Measurements from ENCODE around the gene FBN2.

The FBN2 gene

GRCh38 chr5:128257076-128257475 lies 281.0 kb downstream of the FBN2 start:
- TF ChIP-seq CTCF (IDR thresholded peaks at IDR 0.05; ENCODE audit: low read depth, low read length) = no peak
- H3K4me3 ChIP-seq (replicated peaks in 1 of 2; ENCODE audit: low read depth in 2 of 2, low read length in 2 of 2) = no peak overlapping the region
- peak in 1 of 2 donors; percentile 26 for DNase-seq (ENCODE audit: low read depth in 2 of 2)

DNA sequence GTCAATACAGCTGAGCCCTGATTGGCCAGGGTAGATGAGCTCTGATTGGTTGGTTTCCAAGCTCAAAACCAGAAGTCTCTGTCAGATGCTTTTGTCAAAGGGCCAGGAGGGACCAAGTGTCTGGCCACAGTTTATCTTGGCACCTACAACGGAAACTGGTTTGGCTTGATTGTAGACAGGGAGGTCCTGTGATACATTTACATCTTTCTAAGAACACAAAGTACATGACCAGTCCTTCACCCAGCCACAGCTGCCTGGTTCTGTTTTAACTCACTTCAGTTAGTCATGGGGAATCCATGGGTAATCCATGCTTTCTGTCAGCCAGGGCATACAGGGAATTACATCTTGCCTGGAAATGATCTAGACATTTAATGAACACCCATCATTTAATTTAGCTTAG lies 283.3 kb downstream of the FBN2 start:
- no peak for TF ChIP-seq CTCF (IDR thresholded peaks at IDR 0.05; ENCODE audit: low read depth, low read length)
- no peak overlapping the region for H3K4me3 ChIP-seq (replicated peaks in 1 of 2; ENCODE audit: low read depth in 2 of 2, low read length in 2 of 2)
- DNase-seq (ENCODE audit: low read depth in 2 of 2) = peak; percentile 44 to 74

- DNase-seq (ENCODE audit: low read depth in 2 of 2) = no peak
These were observed 284.2 kb downstream of the FBN2 start for GRCh38 chr5:128253880-128254279.

DNA sequence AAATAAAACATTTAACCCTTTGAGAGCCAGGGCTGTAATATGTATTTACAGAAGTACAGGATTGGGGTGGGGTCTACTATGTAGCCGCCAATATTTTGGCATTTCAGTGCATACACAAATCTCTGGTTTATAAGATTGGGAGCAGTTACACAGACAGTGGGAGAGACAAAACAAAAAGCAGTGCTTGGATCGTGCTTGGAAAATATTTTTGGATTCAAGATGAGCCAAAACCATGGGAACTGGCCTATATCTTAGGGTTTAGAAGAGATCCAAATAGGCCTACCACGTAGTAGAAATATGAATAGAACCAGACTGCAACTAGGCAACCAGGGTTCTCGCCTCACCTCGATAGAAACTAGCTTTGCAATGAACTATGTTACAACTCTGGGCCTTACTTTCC lies 284.9 kb downstream of the FBN2 start:
- H3K4me3 ChIP-seq (replicated peaks in 1 of 2; ENCODE audit: low read depth in 2 of 2, low read length in 2 of 2) = no peak overlapping the region
- no peak for DNase-seq (ENCODE audit: low read depth in 2 of 2)
- no peak for TF ChIP-seq CTCF (IDR thresholded peaks at IDR 0.05; ENCODE audit: low read depth, low read length)

More at GRCh38 chr5:128253880-128254279, 284.2 kb downstream of the FBN2 start:
- TF ChIP-seq CTCF (IDR thresholded peaks at IDR 0.05; ENCODE audit: low read depth, low read length) = no peak
- H3K4me3 ChIP-seq (replicated peaks in 1 of 2; ENCODE audit: low read depth in 2 of 2, low read length in 2 of 2) = no peak overlapping the region

- no peak for TF ChIP-seq CTCF (IDR thresholded peaks at IDR 0.05; ENCODE audit: low read depth, low read length)
- DNase-seq (ENCODE audit: low read depth in 2 of 2) = peak; percentile 68 to 81
- no peak overlapping the region for H3K4me3 ChIP-seq (replicated peaks in 1 of 2; ENCODE audit: low read depth in 2 of 2, low read length in 2 of 2)
These were observed 285.3 kb downstream of the FBN2 start for GRCh38 chr5:128252756-128253155.

DNA sequence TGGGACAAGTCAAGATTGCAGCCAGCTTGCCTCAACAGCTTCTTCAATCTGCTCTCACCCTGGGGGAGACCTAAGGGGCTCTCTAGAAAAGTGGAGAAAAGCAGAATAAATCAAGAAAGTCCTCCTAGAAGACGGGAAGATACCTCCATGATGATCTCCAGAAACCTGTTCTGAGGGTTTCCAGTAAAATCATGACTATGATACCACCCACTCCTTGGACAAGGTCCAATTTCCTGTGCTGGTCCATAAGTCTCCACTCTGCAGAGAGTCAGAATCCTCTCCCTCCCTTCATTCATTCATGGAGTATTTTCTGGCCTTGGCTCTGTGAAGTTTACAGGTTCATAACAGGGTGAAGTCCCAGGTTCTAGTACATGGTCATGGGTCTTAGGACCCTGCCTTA lies 285.8 kb downstream of the FBN2 start:
- peak in 1 of 2 donors; percentile 22 for DNase-seq (ENCODE audit: low read depth in 2 of 2)
- no peak for TF ChIP-seq CTCF (IDR thresholded peaks at IDR 0.05; ENCODE audit: low read depth, low read length)
- no peak overlapping the region for H3K4me3 ChIP-seq (replicated peaks in 1 of 2; ENCODE audit: low read depth in 2 of 2, low read length in 2 of 2)

- DNase-seq (ENCODE audit: low read depth in 2 of 2) = no peak
- TF ChIP-seq CTCF (IDR thresholded peaks at IDR 0.05; ENCODE audit: low read depth, low read length) = no peak
- H3K4me3 ChIP-seq (replicated peaks in 1 of 2; ENCODE audit: low read depth in 2 of 2, low read length in 2 of 2) = no peak overlapping the region
These were observed 292.1 kb downstream of the FBN2 start for GRCh38 chr5:128245974-128246373.
